VCaP (cell line): ENCODE data around the gene RALA.

Experiments
- H3K27ac ChIP-seq: fragments of 450-650 bp; 2 replicates; pipeline ENCODE4 v1.5.1; 2017
- TF ChIP-seq, protein P1 (sequence below): fragments of 450-650 bp; conservative IDR thresholded peaks from 2 replicates; pipeline ENCODE4 v1.5.1; 2017; ENCODE audit warnings: mild to moderate bottlenecking, moderate library complexity

Gene RALA

DNA sequence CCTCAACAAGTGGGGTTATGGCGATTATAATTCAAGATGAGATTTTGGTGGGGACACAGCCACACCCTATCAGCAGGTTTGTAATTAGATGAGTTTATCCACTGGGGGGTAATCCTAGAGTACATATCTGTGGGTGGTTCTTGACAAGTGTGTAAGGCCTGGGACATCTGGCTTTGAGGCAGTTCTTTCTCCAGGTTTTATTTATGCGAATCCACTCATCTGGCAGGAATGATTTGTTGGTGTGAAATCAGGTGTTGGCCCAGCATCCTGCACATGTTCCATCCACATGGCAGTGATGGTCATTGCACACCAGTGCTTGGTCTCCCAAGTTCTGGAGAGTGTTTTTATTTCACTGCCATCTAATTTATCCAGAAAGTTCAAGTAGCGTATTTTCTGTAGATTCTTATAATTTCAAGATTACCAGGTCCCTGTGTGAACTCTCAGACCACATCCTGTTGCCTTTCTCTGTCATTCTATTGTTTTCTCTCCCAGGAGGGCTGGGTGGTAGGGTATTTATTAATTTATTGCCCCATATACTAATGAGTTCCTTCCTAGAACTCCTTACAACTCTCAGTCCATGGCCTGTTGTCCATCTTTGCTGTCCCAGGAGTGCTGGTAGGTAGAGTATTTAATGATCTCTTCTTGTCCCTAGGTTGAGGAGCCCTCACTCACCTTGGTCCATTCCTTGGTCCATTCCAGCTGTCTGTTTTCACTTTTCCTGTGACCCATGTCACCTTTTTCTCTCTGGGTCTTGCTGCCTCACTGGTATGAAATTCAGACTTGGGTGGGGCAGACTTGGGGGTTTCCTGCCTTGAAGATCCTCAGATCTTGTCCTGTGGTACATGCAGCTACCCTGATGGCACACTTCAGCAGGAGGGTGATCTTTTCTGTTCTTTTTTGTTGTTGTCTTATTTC lies 10.4 kb downstream of the RALA start:
- TF ChIP-seq, protein P1, sequence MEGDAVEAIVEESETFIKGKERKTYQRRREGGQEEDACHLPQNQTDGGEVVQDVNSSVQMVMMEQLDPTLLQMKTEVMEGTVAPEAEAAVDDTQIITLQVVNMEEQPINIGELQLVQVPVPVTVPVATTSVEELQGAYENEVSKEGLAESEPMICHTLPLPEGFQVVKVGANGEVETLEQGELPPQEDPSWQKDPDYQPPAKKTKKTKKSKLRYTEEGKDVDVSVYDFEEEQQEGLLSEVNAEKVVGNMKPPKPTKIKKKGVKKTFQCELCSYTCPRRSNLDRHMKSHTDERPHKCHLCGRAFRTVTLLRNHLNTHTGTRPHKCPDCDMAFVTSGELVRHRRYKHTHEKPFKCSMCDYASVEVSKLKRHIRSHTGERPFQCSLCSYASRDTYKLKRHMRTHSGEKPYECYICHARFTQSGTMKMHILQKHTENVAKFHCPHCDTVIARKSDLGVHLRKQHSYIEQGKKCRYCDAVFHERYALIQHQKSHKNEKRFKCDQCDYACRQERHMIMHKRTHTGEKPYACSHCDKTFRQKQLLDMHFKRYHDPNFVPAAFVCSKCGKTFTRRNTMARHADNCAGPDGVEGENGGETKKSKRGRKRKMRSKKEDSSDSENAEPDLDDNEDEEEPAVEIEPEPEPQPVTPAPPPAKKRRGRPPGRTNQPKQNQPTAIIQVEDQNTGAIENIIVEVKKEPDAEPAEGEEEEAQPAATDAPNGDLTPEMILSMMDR: no peak
- H3K27ac ChIP-seq: no peak overlapping the region

DNA sequence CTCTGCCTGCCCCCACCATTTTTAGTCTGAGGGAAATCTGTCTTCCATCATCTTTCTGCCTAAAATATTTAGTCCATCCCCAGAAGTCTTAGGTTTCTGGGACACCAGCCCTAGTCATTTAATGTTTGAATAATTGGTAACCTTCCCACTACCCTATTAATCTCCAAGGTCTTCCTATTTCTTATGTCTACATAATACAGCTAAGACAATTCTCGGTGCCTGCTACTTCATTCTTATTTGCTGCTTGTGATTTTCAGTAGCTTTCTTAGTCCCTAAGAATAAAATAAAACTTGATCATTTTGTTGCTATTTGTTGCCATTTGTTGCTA lies 11.1 kb downstream of the RALA start:
- TF ChIP-seq, protein P1: no peak

DNA sequence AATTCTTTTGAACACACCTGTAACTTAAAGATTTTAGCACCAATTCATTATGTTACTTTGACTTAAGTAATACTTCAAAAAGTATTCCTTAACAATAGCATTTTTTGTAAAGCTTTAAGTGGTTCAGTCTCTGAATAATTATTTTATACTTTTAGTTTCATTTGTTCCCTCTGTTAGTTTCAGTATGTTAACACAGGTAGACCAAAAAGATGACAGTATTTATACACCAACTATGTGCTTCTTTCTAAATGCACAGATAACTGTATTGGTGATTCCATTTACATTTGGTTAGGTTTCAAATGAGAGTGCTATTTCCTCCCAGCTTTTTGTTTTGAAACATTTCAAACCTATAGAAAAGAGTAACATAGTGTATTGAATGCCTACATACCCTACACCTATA lies 14.0 kb downstream of the RALA start:
- TF ChIP-seq, protein P1: no peak
- H3K27ac ChIP-seq: no peak overlapping the region

More for the DNA sequence above, 11.1 kb downstream of the RALA start:
- no peak overlapping the region for H3K27ac ChIP-seq

DNA sequence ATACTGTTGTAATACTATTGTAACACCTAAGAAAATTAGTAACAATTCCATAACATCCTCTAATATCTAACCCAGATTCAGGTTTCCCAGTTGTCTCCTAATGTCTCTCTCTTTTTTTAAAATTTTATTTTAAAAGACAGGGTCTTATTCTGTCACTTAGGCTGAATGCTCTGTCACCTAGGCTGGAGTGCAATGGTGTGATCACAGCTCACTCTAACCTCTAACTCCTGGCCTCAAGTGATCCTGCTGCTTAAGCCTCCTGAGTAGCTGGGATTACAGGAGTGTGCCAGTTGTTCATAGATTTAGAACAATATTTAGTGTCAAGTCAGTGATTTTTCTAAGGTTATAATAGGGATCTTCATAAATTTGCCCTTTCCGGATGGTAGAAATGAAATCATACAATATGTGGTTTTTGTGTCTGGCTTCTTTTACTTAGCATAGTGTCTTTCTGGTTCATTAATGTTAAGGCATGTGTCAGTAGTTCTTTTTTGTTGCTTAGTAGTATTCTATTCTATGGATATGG lies 14.7 kb downstream of the RALA start:
- no peak overlapping the region for H3K27ac ChIP-seq
- TF ChIP-seq, protein P1: no peak

DNA sequence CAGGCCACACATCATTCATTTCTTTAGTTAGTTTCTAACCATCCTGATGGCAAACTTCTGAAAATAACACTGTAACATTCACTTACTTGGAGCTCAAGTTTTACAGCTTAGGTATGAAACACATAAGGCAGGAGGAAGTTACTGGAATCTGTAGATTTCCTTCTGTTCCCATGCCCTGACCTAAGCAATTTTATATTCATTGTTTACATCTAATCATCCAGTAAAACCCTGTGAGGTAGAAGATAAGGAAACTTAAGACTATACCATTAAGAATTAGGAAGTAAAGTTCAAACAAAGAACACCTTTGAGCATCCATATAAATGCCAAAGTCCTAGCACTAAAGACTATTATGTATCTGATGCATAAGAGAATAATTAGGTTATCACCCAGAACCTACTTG lies 19.5 kb downstream of the RALA start:
- no peak overlapping the region for H3K27ac ChIP-seq

DNA sequence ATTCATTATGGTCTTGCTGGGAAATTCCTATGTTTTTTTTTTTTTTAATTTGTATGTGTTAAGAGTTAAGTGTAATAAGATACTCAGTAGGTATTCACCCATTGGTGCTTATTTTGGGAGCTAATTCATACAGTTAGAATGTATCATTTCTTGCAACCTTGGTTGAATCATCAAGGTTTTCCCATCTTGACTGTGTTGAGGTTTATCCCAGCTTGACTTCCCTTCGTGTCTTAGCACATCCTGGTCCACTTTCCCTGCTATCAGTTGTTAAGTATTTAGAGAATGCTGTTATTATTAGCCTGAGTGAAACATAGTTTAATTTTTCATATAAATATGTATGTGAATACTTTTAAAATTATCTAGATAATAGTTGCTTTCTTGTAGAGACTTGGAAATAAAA lies 20.8 kb downstream of the RALA start:
- TF ChIP-seq, protein P1: no peak
- no peak overlapping the region for H3K27ac ChIP-seq

More for the DNA sequence above, 19.5 kb downstream of the RALA start:
- TF ChIP-seq, protein P1: no peak

DNA sequence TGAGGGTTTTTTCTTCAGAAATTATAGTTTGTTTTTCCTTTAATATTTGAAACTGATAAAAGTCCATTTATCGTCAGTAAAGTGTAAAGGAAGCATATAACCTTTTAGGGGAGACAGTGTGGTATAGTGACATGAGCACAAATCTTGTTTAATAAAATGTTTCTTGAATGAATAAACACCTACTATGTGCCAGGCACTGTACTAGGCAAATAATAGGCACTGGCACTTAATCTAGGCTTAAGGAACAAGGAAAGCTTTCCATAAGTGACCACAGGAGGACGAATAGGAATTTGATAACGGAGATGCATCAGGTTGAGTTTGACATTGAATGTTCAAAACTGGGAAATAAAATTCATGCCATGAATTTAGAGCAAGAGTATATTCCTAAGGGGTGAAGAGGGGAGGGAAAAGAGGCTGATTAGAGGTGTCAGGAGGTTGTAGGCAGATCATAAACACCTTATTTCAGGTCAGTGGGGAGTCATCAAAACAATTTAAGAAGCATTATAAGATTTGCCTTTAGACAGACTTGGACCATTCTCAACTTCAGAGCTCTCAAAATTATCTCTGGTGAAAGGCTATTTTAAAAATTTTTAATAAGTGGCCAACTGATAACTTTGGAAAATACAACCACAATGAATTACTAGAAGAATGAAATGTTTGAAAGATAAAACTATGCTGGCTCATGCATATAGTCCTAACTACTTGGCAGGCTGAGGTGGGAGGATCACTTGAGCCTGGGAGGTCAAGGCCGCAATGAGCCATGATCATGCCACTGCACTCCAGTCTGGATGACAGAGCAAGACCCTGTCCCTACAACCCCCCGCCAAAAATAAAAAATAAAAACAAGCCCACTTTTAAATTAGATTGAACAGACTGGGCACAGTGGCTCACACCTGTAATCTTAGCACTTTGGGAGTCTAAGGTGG lies 22.4 kb downstream of the RALA start:
- H3K27ac ChIP-seq: no peak overlapping the region
- TF ChIP-seq, protein P1: no peak
